ENCODE results near the gene CD8A.
A peak's percentile ranks its signal among the peaks of the same experiment; 100 is the strongest.
"Not testable (repeated sequence)": the region's sequence is repeated elsewhere in the genome, so short reads cannot be mapped to it uniquely, and the experiment has no call there.

The CD8A gene

GRCh38 chr2:86776532-86776931, 14.2 kb downstream of the CD8A start:
- DNase-seq (ENCODE audit: low read depth, low spot score) = no peak

- no peak for DNase-seq (ENCODE audit: low read depth, low spot score)
Observed at GRCh38 chr2:86775338-86775737, 15.4 kb downstream of the CD8A start.

GRCh38 chr2:86774862-86775261, 15.9 kb downstream of the CD8A start:
- no peak for DNase-seq (ENCODE audit: low read depth, low spot score)

GRCh38 chr2:86772611-86773010, 18.1 kb downstream of the CD8A start:
- DNase-seq (ENCODE audit: low read depth, low spot score) = no peak

- DNase-seq (ENCODE audit: low read depth, low spot score) = no peak
Observed at GRCh38 chr2:86770816-86771301, 19.9 kb downstream of the CD8A start.

- no peak for DNase-seq (ENCODE audit: low read depth, low spot score)
Observed at GRCh38 chr2:86769838-86770237, 20.9 kb downstream of the CD8A start.

- no peak for DNase-seq (ENCODE audit: low read depth, low spot score)
Observed at GRCh38 chr2:86768189-86768949, 22.3 kb downstream of the CD8A start.

- no peak for DNase-seq (ENCODE audit: low read depth, low spot score)
Observed at GRCh38 chr2:86765310-86765695, 25.4 kb downstream of the CD8A start.

GRCh38 chr2:86764661-86765309, 25.9 kb downstream of the CD8A start:
- DNase-seq (ENCODE audit: low read depth, low spot score) = peak; percentile 17

GRCh38 chr2:86760371-86760770, 30.3 kb downstream of the CD8A start:
- DNase-seq (ENCODE audit: low read depth, low spot score) = no peak

- no peak for DNase-seq (ENCODE audit: low read depth, low spot score)
Observed at GRCh38 chr2:86758405-86758804, 32.3 kb downstream of the CD8A start.

- DNase-seq (ENCODE audit: low read depth, low spot score) = no peak
Observed at GRCh38 chr2:86753606-86754005, 37.1 kb downstream of the CD8A start.

- DNase-seq (ENCODE audit: low read depth, low spot score) = no peak
Observed at GRCh38 chr2:86752934-86753333, 37.8 kb downstream of the CD8A start.

GRCh38 chr2:86751778-86752177, 38.9 kb downstream of the CD8A start:
- no peak for DNase-seq (ENCODE audit: low read depth, low spot score)

GRCh38 chr2:86750240-86750839, 40.4 kb downstream of the CD8A start:
- no peak for DNase-seq (ENCODE audit: low read depth, low spot score)

- DNase-seq (ENCODE audit: low read depth, low spot score) = no peak
Observed at GRCh38 chr2:86747711-86748639, 42.7 kb downstream of the CD8A start.

- no peak for DNase-seq (ENCODE audit: low read depth, low spot score)
Observed at GRCh38 chr2:86746939-86747338, 43.8 kb downstream of the CD8A start.

- no peak for DNase-seq (ENCODE audit: low read depth, low spot score)
Observed at GRCh38 chr2:86744152-86744551, 46.6 kb downstream of the CD8A start.

- not testable (repeated sequence) for DNase-seq (ENCODE audit: low read depth, low spot score)
Observed at GRCh38 chr2:86741889-86742498, 48.7 kb downstream of the CD8A start.

GRCh38 chr2:86739889-86740288, 50.8 kb downstream of the CD8A start:
- DNase-seq (ENCODE audit: low read depth, low spot score) = not testable (repeated sequence)

- DNase-seq (ENCODE audit: low read depth, low spot score) = not testable (repeated sequence)
Observed at GRCh38 chr2:86739485-86739884, 51.2 kb downstream of the CD8A start.

Measured in smooth muscle cell of the brain vasculature (primary cell).